Measurements from ENCODE around the gene KIAA0513.

Gene KIAA0513

DNA sequence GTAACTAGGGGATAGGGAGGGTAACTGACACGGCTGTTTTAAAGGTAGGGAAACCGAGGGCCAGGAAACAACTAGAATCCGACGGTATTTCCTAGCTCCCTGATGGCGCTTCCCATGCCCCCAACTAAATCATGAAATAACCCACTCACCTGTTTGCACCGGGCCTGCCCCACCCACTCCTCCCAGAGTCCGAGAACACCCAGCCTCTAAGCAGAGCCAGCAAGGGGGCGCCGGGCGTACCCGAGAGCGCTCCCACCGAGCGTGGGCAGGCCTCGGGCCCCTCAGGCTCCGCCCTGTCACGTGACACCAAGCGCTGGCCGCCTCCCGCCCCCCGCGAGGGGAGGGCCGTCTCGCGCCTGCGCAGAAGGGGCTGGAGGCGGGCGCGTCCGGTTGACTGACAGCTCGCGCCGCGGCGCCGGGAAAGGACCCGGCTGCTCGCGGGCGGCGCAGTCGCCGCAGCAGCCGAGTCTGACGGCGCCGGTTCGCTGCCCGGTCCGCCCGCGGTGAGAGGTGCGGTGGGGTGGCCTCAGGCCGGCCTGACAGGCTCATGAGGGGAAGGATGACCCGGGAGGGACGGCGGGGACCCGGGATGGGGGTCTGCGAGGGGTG lies at the start of gene KIAA0513:
TSS of gene KIAA0513 (plus strand) at position 447 of the 609 bp plus-strand sequence. CDS start 39,277 bp downstream, outside the sequence.
- TF ChIP-seq, protein P1, sequence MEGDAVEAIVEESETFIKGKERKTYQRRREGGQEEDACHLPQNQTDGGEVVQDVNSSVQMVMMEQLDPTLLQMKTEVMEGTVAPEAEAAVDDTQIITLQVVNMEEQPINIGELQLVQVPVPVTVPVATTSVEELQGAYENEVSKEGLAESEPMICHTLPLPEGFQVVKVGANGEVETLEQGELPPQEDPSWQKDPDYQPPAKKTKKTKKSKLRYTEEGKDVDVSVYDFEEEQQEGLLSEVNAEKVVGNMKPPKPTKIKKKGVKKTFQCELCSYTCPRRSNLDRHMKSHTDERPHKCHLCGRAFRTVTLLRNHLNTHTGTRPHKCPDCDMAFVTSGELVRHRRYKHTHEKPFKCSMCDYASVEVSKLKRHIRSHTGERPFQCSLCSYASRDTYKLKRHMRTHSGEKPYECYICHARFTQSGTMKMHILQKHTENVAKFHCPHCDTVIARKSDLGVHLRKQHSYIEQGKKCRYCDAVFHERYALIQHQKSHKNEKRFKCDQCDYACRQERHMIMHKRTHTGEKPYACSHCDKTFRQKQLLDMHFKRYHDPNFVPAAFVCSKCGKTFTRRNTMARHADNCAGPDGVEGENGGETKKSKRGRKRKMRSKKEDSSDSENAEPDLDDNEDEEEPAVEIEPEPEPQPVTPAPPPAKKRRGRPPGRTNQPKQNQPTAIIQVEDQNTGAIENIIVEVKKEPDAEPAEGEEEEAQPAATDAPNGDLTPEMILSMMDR (IDR thresholded peaks at IDR 0.05; ENCODE audit: insufficient read depth, low read length, poor library complexity, severe bottlenecking), result peak; percentile 36

DNA sequence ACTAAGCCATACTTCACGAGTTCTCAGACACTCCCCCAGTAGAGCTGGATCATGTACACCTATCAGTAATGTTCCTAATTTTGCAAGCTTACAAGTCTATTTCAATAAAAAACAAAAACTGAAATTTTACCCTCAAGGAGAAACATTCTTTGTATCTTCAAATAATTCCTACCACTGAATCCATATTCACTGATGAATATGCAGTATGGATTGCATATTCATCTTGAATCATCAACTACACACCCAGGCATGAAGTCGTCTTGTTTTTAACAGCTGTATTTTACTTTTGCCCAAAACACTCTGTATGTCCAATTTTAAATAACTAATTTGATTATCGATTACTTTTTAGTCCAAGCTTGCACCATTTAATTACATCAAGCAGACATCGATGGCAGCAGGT lies 48.1 kb upstream of the KIAA0513 start:
- no peak for DNase-seq (ENCODE audit: extremely low read depth, insufficient read length)
- Histone ChIP-seq H3K36me3 (ENCODE audit: control insufficient read depth, insufficient read depth, low read length) (peaks cover 14% of the 10 kb centered on the region), H3K27me3 (replicated peaks; ENCODE audit: control insufficient read depth, insufficient read depth, low read length) (no peaks in the 10 kb centered on the region), H3K4me3 (replicated peaks; ENCODE audit: low read depth, low read length) (no peak overlapping the region)
- TF ChIP-seq, protein P1 (IDR thresholded peaks at IDR 0.05; ENCODE audit: insufficient read depth, low read length, poor library complexity, severe bottlenecking), result no peak

More for the DNA sequence above, at the start of gene KIAA0513:
- Histone ChIP-seq H3K27me3 (replicated peaks; ENCODE audit: control insufficient read depth, insufficient read depth, low read length) (no peaks in the 10 kb centered on the region), H3K4me3 (replicated peaks; ENCODE audit: low read depth, low read length) (peak within 1 kb of the TSS; percentile 83), H3K36me3 (ENCODE audit: control insufficient read depth, insufficient read depth, low read length) (no peaks in the 10 kb centered on the region; the same call in 1 of the 2 replicates)
- DNase-seq (ENCODE audit: extremely low read depth, insufficient read length), result peak; percentile 94

- TF ChIP-seq, protein P1 (IDR thresholded peaks at IDR 0.05; ENCODE audit: insufficient read depth, low read length, poor library complexity, severe bottlenecking), result no peak
- DNase-seq (ENCODE audit: extremely low read depth, insufficient read length), result no peak
- H3K27me3 ChIP-seq (replicated peaks; ENCODE audit: control insufficient read depth, insufficient read depth, low read length), result no peaks in the 10 kb centered on the region
- no peak overlapping the region for H3K4me3 ChIP-seq (replicated peaks; ENCODE audit: low read depth, low read length)
- peaks cover 8% of the 10 kb centered on the region for H3K36me3 ChIP-seq (ENCODE audit: control insufficient read depth, insufficient read depth, low read length)
These were observed 45.2 kb upstream of the KIAA0513 start for GRCh38 chr16:84982434-84982833.

DNA sequence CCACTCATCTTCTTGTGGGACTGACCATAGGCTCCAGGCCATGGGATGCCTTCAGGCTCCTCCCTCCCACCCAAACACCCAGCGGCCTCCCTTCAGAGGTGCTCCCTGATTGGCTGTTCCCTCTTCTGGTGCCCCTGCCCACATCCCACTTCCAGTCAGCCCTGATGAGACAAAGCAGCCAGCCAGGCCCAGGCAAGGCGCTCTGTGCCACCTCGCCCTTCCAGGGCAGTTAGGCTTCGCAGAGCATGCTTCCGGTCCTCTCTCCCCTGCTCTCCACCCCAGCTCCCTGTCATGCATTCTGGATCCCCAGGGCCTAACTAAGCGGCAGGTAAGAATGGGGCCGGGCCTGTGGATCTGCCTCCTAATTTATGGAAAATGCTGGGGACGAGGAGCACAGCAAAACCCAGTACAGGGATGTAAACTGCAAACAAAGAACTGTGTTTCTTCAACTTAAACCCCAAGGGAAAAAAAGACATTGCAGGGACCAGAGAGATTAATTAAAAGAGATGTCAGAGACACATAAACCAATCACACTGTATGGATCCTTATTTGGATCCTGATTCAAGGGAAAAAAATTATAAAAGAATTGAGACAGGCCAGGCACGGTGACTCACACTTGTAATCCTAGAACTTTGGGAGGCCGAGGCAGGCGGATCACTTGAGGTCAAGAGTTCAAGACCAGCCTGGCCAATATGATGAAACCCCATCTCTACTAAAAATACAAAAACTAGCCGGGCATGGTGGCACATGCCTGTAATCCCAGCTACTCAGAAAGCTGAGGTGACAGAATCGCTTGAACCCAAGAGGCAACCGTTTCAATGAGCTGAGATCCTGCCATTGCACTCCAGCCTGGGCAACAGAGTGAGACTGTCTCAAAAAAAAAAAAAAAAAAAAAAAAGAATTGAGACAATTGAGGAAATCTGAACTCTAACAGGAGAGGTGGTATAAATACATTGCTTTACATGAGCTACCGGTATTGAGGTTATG lies 42.2 kb upstream of the KIAA0513 start:
- DNase-seq (ENCODE audit: extremely low read depth, insufficient read length), result no peak
- TF ChIP-seq, protein P1 (IDR thresholded peaks at IDR 0.05; ENCODE audit: insufficient read depth, low read length, poor library complexity, severe bottlenecking), result no peak
- Histone ChIP-seq H3K36me3 (ENCODE audit: control insufficient read depth, insufficient read depth, low read length) (peaks cover 24% of the 10 kb centered on the region), H3K4me3 (replicated peaks; ENCODE audit: low read depth, low read length) (no peak overlapping the region), H3K27me3 (replicated peaks; ENCODE audit: control insufficient read depth, insufficient read depth, low read length) (no peaks in the 10 kb centered on the region)

GRCh38 chr16:84986102-84986501 lies 41.5 kb upstream of the KIAA0513 start:
- no peak for DNase-seq (ENCODE audit: extremely low read depth, insufficient read length)
- no peaks in the 10 kb centered on the region for H3K27me3 ChIP-seq (replicated peaks; ENCODE audit: control insufficient read depth, insufficient read depth, low read length)
- TF ChIP-seq, protein P1 (IDR thresholded peaks at IDR 0.05; ENCODE audit: insufficient read depth, low read length, poor library complexity, severe bottlenecking), result no peak
- H3K36me3 ChIP-seq (ENCODE audit: control insufficient read depth, insufficient read depth, low read length), result peaks cover 25% of the 10 kb centered on the region
- H3K4me3 ChIP-seq (replicated peaks; ENCODE audit: low read depth, low read length), result no peak overlapping the region
